Measurements from ENCODE around the gene RINT1. TPM values are rescaled to one million over a fixed set of nuclear protein-coding genes. Genes with fewer than 3 reads are reported as not detected.
"Not testable (repeated sequence)": the region's sequence is repeated elsewhere in the genome, so short reads cannot be mapped to it uniquely, and the experiment has no call there.

RINT1 gene
- total RNA-seq, 1 donor from 2014 or later = 28.1 TPM

DNA sequence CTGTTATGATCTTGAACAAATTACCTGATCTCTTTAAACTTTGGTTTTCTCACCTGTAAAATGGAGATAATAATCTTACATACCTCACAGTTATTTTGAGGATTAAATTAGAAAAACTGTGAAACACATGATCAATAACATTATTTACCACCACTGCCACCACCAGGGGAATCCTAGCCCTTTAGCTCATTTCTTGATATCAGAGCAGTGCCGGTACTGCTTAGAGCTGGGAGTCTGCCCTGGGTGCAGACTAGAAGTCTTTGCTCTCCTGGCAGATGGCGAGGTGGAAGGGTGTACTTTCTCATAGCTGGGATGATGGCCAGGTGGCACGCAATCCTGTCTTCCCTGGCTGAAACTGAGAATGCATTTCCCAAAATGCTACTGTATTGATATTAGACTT lies 62.0 kb downstream of the RINT1 start:
- Histone ChIP-seq H3K4me2 (ENCODE audit: low read length) (no peak overlapping the region), H3K27me3 (ENCODE audit: insufficient read depth, low read length) (no peaks in the 10 kb centered on the region), H3K4me3 (ENCODE audit: insufficient read depth, low read depth, low read length) (no peak overlapping the region), H3K4me1 (ENCODE audit: insufficient read depth, low read length) (no peaks in the 10 kb centered on the region), H3K9ac (ENCODE audit: low read length) (no peak overlapping the region), H4K20me1 (ENCODE audit: insufficient read depth, low read length) (no peaks in the 10 kb centered on the region), H3K36me3 (ENCODE audit: insufficient read depth, low read length) (no peaks in the 10 kb centered on the region), H2AFZ (ENCODE audit: low read depth, low read length) (no peak overlapping the region), H3K9me3 (ENCODE audit: insufficient read depth, low read depth, low read length) (no peaks in the 10 kb centered on the region), H3K79me2 (ENCODE audit: insufficient read depth, low read length) (no peaks in the 10 kb centered on the region), H3K27ac (ENCODE audit: low read depth, low read length) (no peak overlapping the region)
- H3K36me3 Mint-ChIP-seq (ENCODE audit: low read depth, unreplicated experiment) = no peaks in the 10 kb centered on the region
- H3K27ac Mint-ChIP-seq (ENCODE audit: unreplicated experiment) = no peak overlapping the region
- H3K4me1 Mint-ChIP-seq (ENCODE audit: low read depth, unreplicated experiment) = peaks cover 2% of the 10 kb centered on the region
- H3K27me3 Mint-ChIP-seq (ENCODE audit: low read depth, unreplicated experiment) = no peaks in the 10 kb centered on the region
- H3K9me3 Mint-ChIP-seq (ENCODE audit: unreplicated experiment) = no peaks in the 10 kb centered on the region
- no peak for FAIRE-seq
- no peak overlapping the region for H3K4me3 Mint-ChIP-seq (ENCODE audit: unreplicated experiment)
- DNase-seq (ENCODE audit: low read depth) = no peak
- no peak for TF ChIP-seq EZH2 (IDR thresholded peaks at IDR 0.05; ENCODE audit: insufficient read depth, low read length)
- TF ChIP-seq, protein P1, sequence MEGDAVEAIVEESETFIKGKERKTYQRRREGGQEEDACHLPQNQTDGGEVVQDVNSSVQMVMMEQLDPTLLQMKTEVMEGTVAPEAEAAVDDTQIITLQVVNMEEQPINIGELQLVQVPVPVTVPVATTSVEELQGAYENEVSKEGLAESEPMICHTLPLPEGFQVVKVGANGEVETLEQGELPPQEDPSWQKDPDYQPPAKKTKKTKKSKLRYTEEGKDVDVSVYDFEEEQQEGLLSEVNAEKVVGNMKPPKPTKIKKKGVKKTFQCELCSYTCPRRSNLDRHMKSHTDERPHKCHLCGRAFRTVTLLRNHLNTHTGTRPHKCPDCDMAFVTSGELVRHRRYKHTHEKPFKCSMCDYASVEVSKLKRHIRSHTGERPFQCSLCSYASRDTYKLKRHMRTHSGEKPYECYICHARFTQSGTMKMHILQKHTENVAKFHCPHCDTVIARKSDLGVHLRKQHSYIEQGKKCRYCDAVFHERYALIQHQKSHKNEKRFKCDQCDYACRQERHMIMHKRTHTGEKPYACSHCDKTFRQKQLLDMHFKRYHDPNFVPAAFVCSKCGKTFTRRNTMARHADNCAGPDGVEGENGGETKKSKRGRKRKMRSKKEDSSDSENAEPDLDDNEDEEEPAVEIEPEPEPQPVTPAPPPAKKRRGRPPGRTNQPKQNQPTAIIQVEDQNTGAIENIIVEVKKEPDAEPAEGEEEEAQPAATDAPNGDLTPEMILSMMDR (IDR thresholded peaks at IDR 0.05; ENCODE audit: insufficient read depth, low read depth, low read length) = no peak

DNA sequence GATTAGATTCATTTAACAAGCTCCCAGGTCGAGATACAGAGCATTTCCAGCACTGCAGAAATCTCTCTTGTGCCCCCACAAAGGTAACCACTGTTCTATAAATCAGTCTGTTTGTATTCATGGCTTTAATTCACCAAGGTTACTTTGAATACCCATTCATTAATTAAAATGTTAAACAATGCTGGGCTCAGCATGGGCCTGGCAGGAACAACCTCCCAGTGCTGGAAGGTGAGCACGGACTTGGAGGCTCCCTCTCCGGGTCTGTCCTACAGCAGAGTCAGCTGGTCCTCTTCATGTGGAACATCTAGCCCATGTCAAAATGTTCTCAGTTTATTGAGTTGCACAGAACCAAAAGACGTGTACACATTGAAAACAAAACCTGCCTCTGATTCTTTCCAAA lies 64.9 kb downstream of the RINT1 start:
- no peak overlapping the region for H3K27ac Mint-ChIP-seq (ENCODE audit: unreplicated experiment)
- no peaks in the 10 kb centered on the region for H3K79me2 ChIP-seq (ENCODE audit: insufficient read depth, low read length)
- no peaks in the 10 kb centered on the region for H3K27me3 Mint-ChIP-seq (ENCODE audit: low read depth, unreplicated experiment)
- no peak overlapping the region for H3K4me2 ChIP-seq (ENCODE audit: low read length)
- no peak overlapping the region for H3K9ac ChIP-seq (ENCODE audit: low read length)
- no peaks in the 10 kb centered on the region for H3K36me3 ChIP-seq (ENCODE audit: insufficient read depth, low read length)
- no peak overlapping the region for H3K27ac ChIP-seq (ENCODE audit: low read depth, low read length)
- DNase-seq (ENCODE audit: low read depth) (no peak), FAIRE-seq (no peak)
- no peak overlapping the region for H3K4me3 Mint-ChIP-seq (ENCODE audit: unreplicated experiment)
- no peaks in the 10 kb centered on the region for H4K20me1 ChIP-seq (ENCODE audit: insufficient read depth, low read length)
- H2AFZ ChIP-seq (ENCODE audit: low read depth, low read length) = no peak overlapping the region
- H3K9me3 ChIP-seq (ENCODE audit: insufficient read depth, low read depth, low read length) = no peaks in the 10 kb centered on the region
- TF ChIP-seq, protein P1 (IDR thresholded peaks at IDR 0.05; ENCODE audit: insufficient read depth, low read depth, low read length) = no peak
- TF ChIP-seq EZH2 (IDR thresholded peaks at IDR 0.05; ENCODE audit: insufficient read depth, low read length) = no peak
- no peaks in the 10 kb centered on the region for H3K27me3 ChIP-seq (ENCODE audit: insufficient read depth, low read length)
- no peak overlapping the region for H3K4me3 ChIP-seq (ENCODE audit: insufficient read depth, low read depth, low read length)
- H3K9me3 Mint-ChIP-seq (ENCODE audit: unreplicated experiment) = peaks cover 1% of the 10 kb centered on the region
- H3K36me3 Mint-ChIP-seq (ENCODE audit: low read depth, unreplicated experiment) = no peaks in the 10 kb centered on the region
- H3K4me1 Mint-ChIP-seq (ENCODE audit: low read depth, unreplicated experiment) = peaks cover 6% of the 10 kb centered on the region
- H3K4me1 ChIP-seq (ENCODE audit: insufficient read depth, low read length) = no peaks in the 10 kb centered on the region

DNA sequence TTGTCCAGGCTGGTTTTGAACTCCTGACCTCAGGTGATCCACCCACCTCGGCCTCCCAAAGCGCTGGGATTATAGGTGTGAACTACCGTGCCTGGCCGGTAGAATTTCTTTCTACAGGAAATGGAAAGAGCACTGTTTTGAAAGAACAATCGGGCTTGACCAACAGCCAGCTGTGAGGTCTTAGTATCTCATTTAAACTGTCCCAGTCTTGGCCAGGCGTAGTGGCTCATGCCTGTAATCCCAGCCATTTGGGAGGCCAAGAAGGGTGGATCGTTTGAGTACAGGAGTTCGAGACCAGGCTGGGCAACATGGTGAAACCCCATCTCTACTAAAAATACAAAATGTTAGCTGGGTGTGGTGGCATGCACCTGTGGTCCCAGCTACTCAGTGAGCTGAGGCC lies 67.1 kb downstream of the RINT1 start:
- not testable (repeated sequence) for H3K27ac Mint-ChIP-seq (ENCODE audit: unreplicated experiment); FAIRE-seq; H4K20me1 ChIP-seq (ENCODE audit: insufficient read depth, low read length)

More for the DNA sequence above, 67.1 kb downstream of the RINT1 start:
- not testable (repeated sequence) for H3K4me3 Mint-ChIP-seq (ENCODE audit: unreplicated experiment); H2AFZ ChIP-seq (ENCODE audit: low read depth, low read length); H3K9ac ChIP-seq (ENCODE audit: low read length); H3K4me1 ChIP-seq (ENCODE audit: insufficient read depth, low read length); H3K9me3 Mint-ChIP-seq (ENCODE audit: unreplicated experiment); H3K27ac ChIP-seq (ENCODE audit: low read depth, low read length); H3K36me3 Mint-ChIP-seq (ENCODE audit: low read depth, unreplicated experiment); H3K4me2 ChIP-seq (ENCODE audit: low read length); H3K27me3 ChIP-seq (ENCODE audit: insufficient read depth, low read length); H3K27me3 Mint-ChIP-seq (ENCODE audit: low read depth, unreplicated experiment); DNase-seq (ENCODE audit: low read depth); H3K79me2 ChIP-seq (ENCODE audit: insufficient read depth, low read length); H3K36me3 ChIP-seq (ENCODE audit: insufficient read depth, low read length); H3K9me3 ChIP-seq (ENCODE audit: insufficient read depth, low read depth, low read length); H3K4me3 ChIP-seq (ENCODE audit: insufficient read depth, low read depth, low read length); H3K4me1 Mint-ChIP-seq (ENCODE audit: low read depth, unreplicated experiment)
